Skeletal muscle satellite cell (primary cell): ENCODE data around the gene TMEM167A.
"Not testable (repeated sequence)": the region's sequence is repeated elsewhere in the genome, so short reads cannot be mapped to it uniquely, and the experiment has no call there.

ENCODE experiments used
- H3K27me3 ChIP-seq: 2 replicates; pipeline ENCODE4 v1.7.0; 2013; ENCODE audit warnings: low read length; ENCODE audit not compliant: control insufficient read depth, insufficient read depth
- H3K36me3 ChIP-seq: 2 replicates; pipeline ENCODE4 v1.7.0; 2013; ENCODE audit warnings: mild to moderate bottlenecking, control low read depth, low read length; ENCODE audit not compliant: insufficient read depth
- H3K4me1 ChIP-seq: 2 replicates; pipeline ENCODE4 v1.7.0; 2013; ENCODE audit warnings: low read length; ENCODE audit not compliant: control insufficient read depth, insufficient read depth
- H3K4me2 ChIP-seq: 2 replicates; pipeline ENCODE4 v1.7.0; 2013; ENCODE audit warnings: mild to moderate bottlenecking, low read length
- H3K4me3 ChIP-seq: 2 replicates; pipeline ENCODE4 v1.7.0; 2013; ENCODE audit warnings: low read length
- H3K9ac ChIP-seq: 2 replicates; pipeline ENCODE4 v1.7.0; 2013; ENCODE audit warnings: mild to moderate bottlenecking, low read depth, low read length, moderate library complexity
- H3K9me3 ChIP-seq: replicated peaks from 2 replicates; pipeline ENCODE4 v1.7.0; 2013; ENCODE audit warnings: mild to moderate bottlenecking, control low read depth, low read length

Gene TMEM167A

GRCh38 chr5:83084336-83084735 is 7.1 kb upstream of the TMEM167A start:
- no peak overlapping the region for H3K4me3 ChIP-seq
- no peaks in the 10 kb centered on the region for H3K36me3 ChIP-seq
- H3K27me3 ChIP-seq, result no peaks in the 10 kb centered on the region
- H3K4me2 ChIP-seq, result no peak overlapping the region
- H3K9me3 ChIP-seq, result no peaks in the 10 kb centered on the region
- H3K9ac ChIP-seq, result no peak overlapping the region
- H3K4me1 ChIP-seq, result no peaks in the 10 kb centered on the region

- no peak overlapping the region for H3K4me3 ChIP-seq
Observed at GRCh38 chr5:83082750-83083149, 5.6 kb upstream of the TMEM167A start.

GRCh38 chr5:83077662-83078261 is 568 bp upstream of the TMEM167A start:
- Histone ChIP-seq H3K4me3 (peak overlapping the region; percentile 86), H3K4me1 (peaks cover 14% of the 10 kb centered on the region), H3K27me3 (no peaks in the 10 kb centered on the region), H3K9me3 (no peaks in the 10 kb centered on the region), H3K9ac (peak overlapping the region; percentile 92), H3K36me3 (no peaks in the 10 kb centered on the region), H3K4me2 (peak overlapping the region; percentile 81)

More at GRCh38 chr5:83082750-83083149, 5.6 kb upstream of the TMEM167A start:
- Histone ChIP-seq H3K4me2 (no peak overlapping the region), H3K27me3 (no peaks in the 10 kb centered on the region), H3K4me1 (peaks cover 7% of the 10 kb centered on the region), H3K36me3 (no peaks in the 10 kb centered on the region), H3K9me3 (no peaks in the 10 kb centered on the region), H3K9ac (no peak overlapping the region)

GRCh38 chr5:83072966-83073365 is 4.2 kb downstream of the TMEM167A start:
- H3K9me3 ChIP-seq, result no peaks in the 10 kb centered on the region
- H3K9ac ChIP-seq, result no peak overlapping the region
- no peaks in the 10 kb centered on the region for H3K27me3 ChIP-seq
- H3K4me1 ChIP-seq, result peaks cover 20% of the 10 kb centered on the region
- no peaks in the 10 kb centered on the region for H3K36me3 ChIP-seq
- peak overlapping the region; percentile 16 for H3K4me2 ChIP-seq
- no peak overlapping the region for H3K4me3 ChIP-seq

- Histone ChIP-seq H3K4me2 (peak overlapping the region; percentile 3), H3K9me3 (no peaks in the 10 kb centered on the region), H3K4me3 (no peak overlapping the region), H3K4me1 (peaks cover 19% of the 10 kb centered on the region), H3K27me3 (no peaks in the 10 kb centered on the region), H3K9ac (no peak overlapping the region), H3K36me3 (no peaks in the 10 kb centered on the region)
Observed at GRCh38 chr5:83071286-83072051, 5.7 kb downstream of the TMEM167A start.

GRCh38 chr5:83069096-83069799 is 7.9 kb downstream of the TMEM167A start:
- H3K4me3 ChIP-seq, result no peak overlapping the region
- H3K36me3 ChIP-seq, result peaks cover 4% of the 10 kb centered on the region
- no peak overlapping the region for H3K9ac ChIP-seq
- peaks cover 11% of the 10 kb centered on the region for H3K4me1 ChIP-seq
- H3K4me2 ChIP-seq, result no peak overlapping the region
- no peaks in the 10 kb centered on the region for H3K27me3 ChIP-seq
- H3K9me3 ChIP-seq, result no peaks in the 10 kb centered on the region

GRCh38 chr5:83067377-83067776 is 9.8 kb downstream of the TMEM167A start:
- H3K27me3 ChIP-seq, H3K36me3 ChIP-seq, H3K4me2 ChIP-seq, H3K4me3 ChIP-seq, H3K9ac ChIP-seq, H3K9me3 ChIP-seq: not testable (repeated sequence)
- peaks cover 11% of the 10 kb centered on the region for H3K4me1 ChIP-seq

- no peak overlapping the region for H3K9ac ChIP-seq
- peaks cover 11% of the 10 kb centered on the region for H3K36me3 ChIP-seq
- no peaks in the 10 kb centered on the region for H3K27me3 ChIP-seq
- H3K9me3 ChIP-seq, result no peaks in the 10 kb centered on the region
- H3K4me3 ChIP-seq, result no peak overlapping the region
- no peak overlapping the region for H3K4me2 ChIP-seq
- H3K4me1 ChIP-seq, result peaks cover 5% of the 10 kb centered on the region
Observed at GRCh38 chr5:83066548-83067110, 10.6 kb downstream of the TMEM167A start.

- no peak overlapping the region for H3K4me3 ChIP-seq
- no peaks in the 10 kb centered on the region for H3K4me1 ChIP-seq
- no peak overlapping the region for H3K4me2 ChIP-seq
- no peaks in the 10 kb centered on the region for H3K9me3 ChIP-seq
- no peak overlapping the region for H3K9ac ChIP-seq
- peaks cover 24% of the 10 kb centered on the region for H3K36me3 ChIP-seq
- no peaks in the 10 kb centered on the region for H3K27me3 ChIP-seq
Observed at GRCh38 chr5:83059341-83059740, 17.9 kb downstream of the TMEM167A start.

- no peaks in the 10 kb centered on the region for H3K9me3 ChIP-seq
- no peaks in the 10 kb centered on the region for H3K27me3 ChIP-seq
- H3K4me2 ChIP-seq, result no peak overlapping the region
- no peak overlapping the region for H3K4me3 ChIP-seq
- H3K36me3 ChIP-seq, result peaks cover 22% of the 10 kb centered on the region
- H3K4me1 ChIP-seq, result no peaks in the 10 kb centered on the region
- no peak overlapping the region for H3K9ac ChIP-seq
Observed at GRCh38 chr5:83058726-83059125, 18.5 kb downstream of the TMEM167A start.

- Histone ChIP-seq H3K4me1 (no peaks in the 10 kb centered on the region), H3K9ac (no peak overlapping the region), H3K4me2 (no peak overlapping the region), H3K36me3 (peaks cover 22% of the 10 kb centered on the region), H3K9me3 (no peaks in the 10 kb centered on the region), H3K4me3 (no peak overlapping the region), H3K27me3 (no peaks in the 10 kb centered on the region)
Observed at GRCh38 chr5:83055166-83055565, 22.0 kb downstream of the TMEM167A start.
